OCI-LY7 (cell line): ENCODE results near the gene KANSL1. TPM values are rescaled to one million over a fixed set of nuclear protein-coding genes. Genes with fewer than 3 reads are reported as not detected.

Experiments used
- BruUV-seq: library from RNA; stranded (reverse); fragments of 400-500 nt; replicated peaks from 2 replicates; lab custom pipeline; 2021; lab: Mats Ljungman, UMichigan
- CTCF ChIA-PET: fragments of 300-600 bp; sonication (Branson Sonifier 250); formaldehyde crosslinking; loops from one replicate; lab custom pipeline; 2022; ENCODE audit warnings: antibody characterized with exemption; ENCODE audit not compliant: unreplicated experiment; lab: Charles Lee
- POLR2A ChIA-PET: fragments of 300-600 bp; sonication (Branson Sonifier 250); formaldehyde crosslinking; loops from one replicate; lab custom pipeline; 2022; ENCODE audit warnings: antibody characterized with exemption; lab: Charles Lee
- DNase-seq: peaks from one replicate; pipeline ENCODE4 v3.0.0-alpha.2; 2015; ENCODE audit warnings: low spot score
- H2AFZ ChIP-seq: fragments of 200-600 bp; sonication (generic), shearing (Covaris generic); 2 replicates; pipeline ENCODE4 v1.6.1; 2014; ENCODE audit warnings: mild to moderate bottlenecking, antibody characterized with exemption, low read length, moderate library complexity
- H3K27ac ChIP-seq: fragments of 200-600 bp; sonication (generic); 2 replicates; pipeline ENCODE4 v1.5.1; 2014; ENCODE audit warnings: mixed run types, low read depth, mild to moderate bottlenecking, moderate library complexity, low read length, inconsistent platforms; ENCODE audit not compliant: poor library complexity, severe bottlenecking
- H3K36me3 ChIP-seq: fragments of 200-600 bp; sonication (generic); 2 replicates; pipeline ENCODE4 v1.6.1; 2014; ENCODE audit warnings: mild to moderate bottlenecking, antibody characterized with exemption, low read length, moderate library complexity, mixed read lengths; ENCODE audit not compliant: insufficient read depth
- H3K4me1 ChIP-seq: fragments of 200-600 bp; sonication (generic); 2 replicates; pipeline ENCODE4 v1.5.1; 2014; ENCODE audit warnings: mild to moderate bottlenecking, low read length; ENCODE audit not compliant: insufficient read depth, poor library complexity, severe bottlenecking
- H3K4me2 ChIP-seq: fragments of 200-600 bp; sonication (generic); 2 replicates; pipeline ENCODE4 v1.6.1; 2014; ENCODE audit warnings: mild to moderate bottlenecking, low read length
- H3K4me3 ChIP-seq: fragments of 200-600 bp; sonication (generic); 2 replicates; pipeline ENCODE4 v1.5.1; 2014; ENCODE audit warnings: mild to moderate bottlenecking, low read depth, low read length; ENCODE audit not compliant: poor library complexity, severe bottlenecking
- H3K79me2 ChIP-seq: fragments of 200-600 bp; sonication (generic); 2 replicates; pipeline ENCODE4 v1.6.1; 2016; ENCODE audit warnings: low read depth, mild to moderate bottlenecking, low read length, moderate library complexity, mixed read lengths; ENCODE audit not compliant: insufficient read depth
- H3K9me2 ChIP-seq: fragments of 200-600 bp; sonication (generic); 2 replicates; pipeline ENCODE4 v1.6.1; 2016; ENCODE audit warnings: mild to moderate bottlenecking, low read length, mixed read lengths; ENCODE audit not compliant: insufficient read depth
- H3K9me3 ChIP-seq: fragments of 200-600 bp; sonication (generic); 2 replicates; pipeline ENCODE4 v1.6.1; 2014; ENCODE audit warnings: mild to moderate bottlenecking, mixed run types, low read length, mixed read lengths
- H4K20me1 ChIP-seq: fragments of 200-600 bp; sonication (generic); 2 replicates; pipeline ENCODE4 v1.6.1; 2014; ENCODE audit warnings: mild to moderate bottlenecking, antibody characterized with exemption, low read length, moderate library complexity, mixed read lengths; ENCODE audit not compliant: insufficient read depth
- EZH2phosphoT487 ChIP-seq: fragments of 200-600 bp; sonication (generic); IDR thresholded peaks from 2 replicates; pipeline ENCODE4 v1.6.1; 2018; ENCODE audit warnings: low read depth, borderline replicate concordance, mild to moderate bottlenecking, mixed run types, antibody characterized with exemption, low read length, moderate library complexity, mixed read lengths
- intact Hi-C: fragments of 100-400 bp; cut with micrococcal nuclease; formaldehyde crosslinking; loops from one replicate; pipeline ENCODE4 v1.10.0; 2022; ENCODE audit not compliant: unreplicated experiment
- total RNA-seq, 2 experiments: library from RNA; depleted of rRNA in 1 of 2; stranded (reverse); fragments of >200 nt in 1 of 2; shearing (Covaris generic) in 1 of 2; gene quantifications; 2 replicates each; pipeline ENCODE4 v1.2.3, GENCODE V29; 2014 to 2022
- TF ChIP-seq, protein P1 (sequence below): fragments of 200-600 bp; sonication (generic); conservative IDR thresholded peaks from 2 replicates; pipeline ENCODE4 v1.5.1; 2014; ENCODE audit warnings: mild to moderate bottlenecking, antibody characterized with exemption, low read length, moderate library complexity, mixed read lengths

KANSL1 gene
- total RNA-seq, 2 experiments from 2014 or later, result 96.9 to 129 TPM

DNA sequence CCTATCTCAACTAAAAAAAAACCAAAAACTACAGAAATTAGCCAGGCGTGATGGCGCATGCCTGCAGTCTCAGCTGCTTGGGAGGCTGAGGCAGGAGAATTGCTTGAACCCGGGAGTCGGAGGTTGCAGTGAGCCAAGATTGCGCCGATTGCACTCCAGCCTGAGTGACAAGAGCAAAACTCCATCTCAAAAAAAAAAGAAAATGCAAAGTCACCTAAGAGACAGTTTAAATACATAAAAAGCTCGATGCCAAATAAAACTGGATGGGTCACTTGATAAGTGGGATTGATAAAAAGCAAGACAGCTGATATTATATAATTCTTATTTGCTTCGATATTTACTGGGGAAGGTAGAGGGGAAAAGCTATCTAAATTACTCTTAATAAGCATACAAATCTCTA is 15.8 kb upstream of the KANSL1 start:
- intact Hi-C loops, result no loop called here
- TF ChIP-seq, protein P1, sequence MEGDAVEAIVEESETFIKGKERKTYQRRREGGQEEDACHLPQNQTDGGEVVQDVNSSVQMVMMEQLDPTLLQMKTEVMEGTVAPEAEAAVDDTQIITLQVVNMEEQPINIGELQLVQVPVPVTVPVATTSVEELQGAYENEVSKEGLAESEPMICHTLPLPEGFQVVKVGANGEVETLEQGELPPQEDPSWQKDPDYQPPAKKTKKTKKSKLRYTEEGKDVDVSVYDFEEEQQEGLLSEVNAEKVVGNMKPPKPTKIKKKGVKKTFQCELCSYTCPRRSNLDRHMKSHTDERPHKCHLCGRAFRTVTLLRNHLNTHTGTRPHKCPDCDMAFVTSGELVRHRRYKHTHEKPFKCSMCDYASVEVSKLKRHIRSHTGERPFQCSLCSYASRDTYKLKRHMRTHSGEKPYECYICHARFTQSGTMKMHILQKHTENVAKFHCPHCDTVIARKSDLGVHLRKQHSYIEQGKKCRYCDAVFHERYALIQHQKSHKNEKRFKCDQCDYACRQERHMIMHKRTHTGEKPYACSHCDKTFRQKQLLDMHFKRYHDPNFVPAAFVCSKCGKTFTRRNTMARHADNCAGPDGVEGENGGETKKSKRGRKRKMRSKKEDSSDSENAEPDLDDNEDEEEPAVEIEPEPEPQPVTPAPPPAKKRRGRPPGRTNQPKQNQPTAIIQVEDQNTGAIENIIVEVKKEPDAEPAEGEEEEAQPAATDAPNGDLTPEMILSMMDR, result no peak
- TF ChIP-seq EZH2phosphoT487, result no peak
- no peak for DNase-seq
- Histone ChIP-seq H3K4me1 (no peaks in the 10 kb centered on the region), H3K9me2 (no peaks in the 10 kb centered on the region), H4K20me1 (peaks cover 12% of the 10 kb centered on the region), H2AFZ (no peak overlapping the region), H3K36me3 (peaks cover 52% of the 10 kb centered on the region), H3K4me2 (no peak overlapping the region), H3K9me3 (peaks cover 14% of the 10 kb centered on the region; the same call in 1 of the 2 replicates), H3K4me3 (no peak overlapping the region), H3K79me2 (peaks cover 65% of the 10 kb centered on the region; the same call in 1 of the 2 replicates), H3K27ac (no peak overlapping the region)
- CTCF ChIA-PET, result no interaction called here
- BruUV-seq, result no TSS peak
- POLR2A ChIA-PET, result no interaction called here

DNA sequence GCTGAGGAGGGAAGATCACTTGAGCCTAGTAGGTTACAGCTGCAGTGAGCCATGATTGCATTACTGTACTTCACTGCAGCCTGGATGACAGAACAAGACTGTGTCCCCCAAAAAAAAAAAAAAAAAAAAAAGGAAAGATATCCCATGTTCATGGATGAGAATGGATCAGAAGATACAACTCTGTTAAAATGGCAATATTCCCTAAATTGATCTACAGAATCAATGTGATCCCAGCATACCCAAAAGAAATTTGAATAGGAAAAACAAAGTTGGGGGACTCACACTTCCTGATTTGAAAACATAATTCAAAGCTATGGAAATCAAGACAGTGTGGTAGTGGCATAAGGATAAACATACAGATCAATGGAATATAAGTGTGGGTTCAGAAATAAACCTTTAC is 12.7 kb upstream of the KANSL1 start:
- Histone ChIP-seq H3K4me2 (no peak overlapping the region), H3K4me3 (no peak overlapping the region), H4K20me1 (no peaks in the 10 kb centered on the region), H3K79me2 (peaks cover 75% of the 10 kb centered on the region), H3K27ac (no peak overlapping the region), H3K4me1 (peaks cover 6% of the 10 kb centered on the region), H3K9me2 (no peaks in the 10 kb centered on the region), H3K36me3 (peaks cover 57% of the 10 kb centered on the region), H2AFZ (no peak overlapping the region), H3K9me3 (peaks cover 14% of the 10 kb centered on the region; the same call in 1 of the 2 replicates)
- ChIA-PET POLR2A (interaction anchor here (0.6 kb wide), 2 partner anchors 54 to 66 kb away, joined by 3 read pairs; no protein-coding TSS in a partner anchor), CTCF (no interaction called here)
- intact Hi-C loops, result no loop called here
- no peak for DNase-seq
- TF ChIP-seq EZH2phosphoT487, result no peak
- TF ChIP-seq, protein P1, result no peak
- BruUV-seq, result no TSS peak

DNA sequence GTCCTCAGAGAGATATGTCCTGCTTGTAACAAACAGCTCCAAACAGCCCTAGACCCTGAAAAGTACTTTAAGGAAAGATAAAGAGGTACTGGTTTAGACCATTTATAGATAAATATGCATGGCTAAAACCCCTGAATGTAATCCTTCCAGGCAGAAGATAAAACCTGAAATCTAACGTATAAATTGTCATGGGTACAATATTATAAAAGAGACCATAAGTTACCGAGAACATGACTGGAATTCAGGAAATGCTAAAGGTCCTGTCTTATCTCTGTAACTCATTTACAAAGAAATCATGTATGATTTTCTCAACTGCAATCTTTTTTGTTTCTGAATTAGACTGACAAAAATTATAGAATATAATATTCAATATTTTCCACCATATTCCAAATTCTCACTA is 9.2 kb upstream of the KANSL1 start:
- no peak for DNase-seq
- peaks cover 25% of the 10 kb centered on the region; the same call in 1 of the 2 replicates for H3K9me3 ChIP-seq
- peaks cover 6% of the 10 kb centered on the region for H3K4me1 ChIP-seq
- POLR2A ChIA-PET, result interaction anchor here (1.1 kb wide), 1 partner anchor 9 kb away, joined by 5 read pairs; no protein-coding TSS in a partner anchor
- H3K79me2 ChIP-seq, result peaks cover 91% of the 10 kb centered on the region
- no peak overlapping the region for H3K4me2 ChIP-seq
- TF ChIP-seq, protein P1, result no peak
- no peak for TF ChIP-seq EZH2phosphoT487
- no peaks in the 10 kb centered on the region for H3K9me2 ChIP-seq
- H3K27ac ChIP-seq, result no peak overlapping the region
- peaks cover 42% of the 10 kb centered on the region for H3K36me3 ChIP-seq
- H4K20me1 ChIP-seq, result no peaks in the 10 kb centered on the region
- H3K4me3 ChIP-seq, result no peak overlapping the region
- intact Hi-C loops, result no loop called here
- CTCF ChIA-PET, result no interaction called here
- BruUV-seq, result no TSS peak
- no peak overlapping the region for H2AFZ ChIP-seq
